NCI-H128 (cell line): ENCODE results near the gene SAXO1.
"Not testable (repeated sequence)": the region's sequence is repeated elsewhere in the genome, so short reads cannot be mapped to it uniquely, and the experiment has no call there.

Experiments used
- DNase-seq: peaks from one replicate; lab custom pipeline; 2025; ENCODE audit not compliant: unreplicated experiment; lab: John Stamatoyannopoulos, UW

SAXO1 gene

GRCh38 chr9:19000133-19000532, 32.9 kb downstream of the SAXO1 start:
- DNase-seq: no peak

GRCh38 chr9:18999173-18999785, 33.7 kb downstream of the SAXO1 start:
- no peak for DNase-seq

- DNase-seq: no peak
Observed at GRCh38 chr9:18997151-18997550, 35.9 kb downstream of the SAXO1 start.

- no peak for DNase-seq
Observed at GRCh38 chr9:18996211-18996610, 36.8 kb downstream of the SAXO1 start.

- DNase-seq: no peak
Observed at GRCh38 chr9:18994263-18994916, 38.6 kb downstream of the SAXO1 start.

- DNase-seq: not testable (repeated sequence)
Observed at GRCh38 chr9:18991197-18991596, 41.8 kb downstream of the SAXO1 start.

GRCh38 chr9:18990494-18990893, 42.5 kb downstream of the SAXO1 start:
- no peak for DNase-seq

GRCh38 chr9:18989865-18990264, 43.1 kb downstream of the SAXO1 start:
- no peak for DNase-seq

- DNase-seq: no peak
Observed at GRCh38 chr9:18989097-18989496, 43.9 kb downstream of the SAXO1 start.

GRCh38 chr9:18988003-18988402, 45.0 kb downstream of the SAXO1 start:
- DNase-seq: no peak

GRCh38 chr9:18985996-18986395, 47.0 kb downstream of the SAXO1 start:
- no peak for DNase-seq

GRCh38 chr9:18985464-18985951, 47.5 kb downstream of the SAXO1 start:
- DNase-seq: no peak

GRCh38 chr9:18982262-18982620, 50.8 kb downstream of the SAXO1 start:
- DNase-seq: no peak

- no peak for DNase-seq
Observed at GRCh38 chr9:18981476-18982261, 51.3 kb downstream of the SAXO1 start.

GRCh38 chr9:18980189-18980588, 52.8 kb downstream of the SAXO1 start:
- no peak for DNase-seq

- no peak for DNase-seq
Observed at GRCh38 chr9:18979367-18979766, 53.6 kb downstream of the SAXO1 start.

- DNase-seq: no peak
Observed at GRCh38 chr9:18978188-18978587, 54.8 kb downstream of the SAXO1 start.

- peak; percentile 78 for DNase-seq
Observed at GRCh38 chr9:18976709-18977531, 56.1 kb downstream of the SAXO1 start.

GRCh38 chr9:18976221-18976708, 56.7 kb downstream of the SAXO1 start:
- no peak for DNase-seq

- DNase-seq: no peak
Observed at GRCh38 chr9:18973348-18973747, 59.7 kb downstream of the SAXO1 start.

GRCh38 chr9:18972675-18973074, 60.3 kb downstream of the SAXO1 start:
- no peak for DNase-seq
